Activated naive CD8-positive, alpha-beta T cell treated with anti-CD3 and anti-CD28 coated beads, Interleukin-2, amount 10 ng/mL, durations not matched to agents 7 days and 5 days (primary cell): ENCODE results near the gene LRCH1. TPM values are rescaled to one million over a fixed set of nuclear protein-coding genes. Genes with fewer than 3 reads are reported as not detected.

Experiments
- ATAC-seq: fragments of 150-1000 bp; cut with Tn5 transposase; one replicate; pipeline ENCODE4 v1.10.0; 2021; ENCODE audit warnings: low read depth, moderate library complexity
- POLR2A ChIA-PET: fragments of 350-600 bp; sonication (Branson Sonifier 250); formaldehyde crosslinking; loops from one replicate; lab custom pipeline; 2021; ENCODE audit warnings: antibody characterized with exemption; lab: Charles Lee
- DNase-seq: peaks from one replicate; pipeline ENCODE4 v3.0.0; 2021
- H3K27ac Mint-ChIP-seq: one replicate; pipeline ENCODE4 v1.8.0; 2022; ENCODE audit warnings: mild to moderate bottlenecking, mixed read lengths
- H3K27me3 Mint-ChIP-seq: one replicate; pipeline ENCODE4 v1.8.0; 2022; ENCODE audit warnings: mild to moderate bottlenecking, moderate library complexity, mixed read lengths
- H3K36me3 Mint-ChIP-seq: one replicate; pipeline ENCODE4 v1.8.0; 2021; ENCODE audit warnings: mild to moderate bottlenecking, mixed read lengths
- H3K4me1 Mint-ChIP-seq: one replicate; pipeline ENCODE4 v1.8.0; 2021; ENCODE audit warnings: mixed read lengths
- H3K4me3 Mint-ChIP-seq: one replicate; pipeline ENCODE4 v1.8.0; 2022; ENCODE audit warnings: mild to moderate bottlenecking, moderate library complexity, mixed read lengths
- H3K9me3 Mint-ChIP-seq: one replicate; pipeline ENCODE4 v1.8.0; 2021; ENCODE audit warnings: mixed read lengths
- total RNA-seq, 2 experiments: library from RNA; stranded (reverse); gene quantifications; one replicate each; pipeline ENCODE4 v1.2.3, GENCODE V29; 2021

Gene LRCH1
- total RNA-seq, 2 experiments from 2014 or later, result 18.5 to 18.9 TPM

- Mint-ChIP-seq H3K27ac (no peak overlapping the region), H3K9me3 (no peaks in the 10 kb centered on the region), H3K27me3 (no peaks in the 10 kb centered on the region), H3K36me3 (peaks cover 23% of the 10 kb centered on the region), H3K4me1 (peaks cover 8% of the 10 kb centered on the region), H3K4me3 (no peak overlapping the region)
- ATAC-seq (no peak), DNase-seq (no peak)
- POLR2A ChIA-PET, result no interaction called here
Measured at GRCh38 chr13:46782691-46783090, 229.7 kb downstream of the LRCH1 start.

DNA sequence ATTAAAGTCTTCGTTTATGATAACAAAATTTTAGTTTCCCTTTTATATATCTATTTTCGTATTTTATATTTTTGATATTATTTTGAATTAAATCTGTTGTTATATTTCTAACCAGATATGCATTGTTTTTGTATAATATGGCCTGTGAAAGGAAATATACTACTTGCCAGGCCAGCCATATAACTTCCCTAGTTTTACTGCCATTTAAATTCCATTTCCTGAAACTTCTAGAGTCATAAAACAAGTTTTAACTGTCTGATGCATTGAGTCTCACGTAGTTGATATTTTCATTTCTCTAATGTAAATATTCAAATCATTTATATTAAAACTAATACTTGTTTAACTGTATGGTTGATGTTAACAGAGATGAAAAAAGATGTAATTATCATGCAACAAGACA is 230.5 kb downstream of the LRCH1 start:
- POLR2A ChIA-PET, result no interaction called here
- Mint-ChIP-seq H3K9me3 (no peaks in the 10 kb centered on the region), H3K4me1 (peaks cover 12% of the 10 kb centered on the region), H3K27me3 (no peaks in the 10 kb centered on the region), H3K27ac (no peak overlapping the region), H3K36me3 (peaks cover 22% of the 10 kb centered on the region), H3K4me3 (no peak overlapping the region)
- DNase-seq, result no peak
- no peak for ATAC-seq

DNA sequence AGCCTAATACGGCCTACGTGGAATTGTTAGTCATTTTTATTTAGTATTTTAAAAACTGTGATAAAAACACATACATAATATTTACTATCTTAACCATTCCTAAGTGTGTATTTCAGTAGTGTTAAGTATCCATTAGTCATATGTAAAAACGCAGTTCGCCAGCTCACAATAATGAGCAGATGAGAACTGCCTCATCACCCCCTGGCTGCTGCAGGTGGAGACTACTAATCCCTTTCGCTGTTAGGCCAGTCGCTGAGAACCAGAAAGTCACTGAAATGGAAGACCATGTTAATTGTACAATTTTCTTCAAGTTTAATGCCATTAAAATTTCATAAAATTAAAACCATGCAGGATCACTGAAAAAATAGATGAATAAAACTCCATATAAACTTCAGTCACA is 242.4 kb downstream of the LRCH1 start:
- ATAC-seq (no peak), DNase-seq (no peak)
- H3K36me3 Mint-ChIP-seq, result peaks cover 22% of the 10 kb centered on the region
- H3K4me3 Mint-ChIP-seq, result peak overlapping the region; percentile 93
- POLR2A ChIA-PET, result no interaction called here
- H3K4me1 Mint-ChIP-seq, result peaks cover 29% of the 10 kb centered on the region
- no peak overlapping the region for H3K27ac Mint-ChIP-seq
- H3K9me3 Mint-ChIP-seq, result no peaks in the 10 kb centered on the region
- H3K27me3 Mint-ChIP-seq, result no peaks in the 10 kb centered on the region

GRCh38 chr13:46796129-46796514 is 243.2 kb downstream of the LRCH1 start:
- no peaks in the 10 kb centered on the region for H3K27me3 Mint-ChIP-seq
- ATAC-seq, result no peak
- no peak for DNase-seq
- H3K4me3 Mint-ChIP-seq, result peak overlapping the region; percentile 93
- peaks cover 14% of the 10 kb centered on the region for H3K36me3 Mint-ChIP-seq
- peaks cover 29% of the 10 kb centered on the region for H3K4me1 Mint-ChIP-seq
- H3K27ac Mint-ChIP-seq, result peak overlapping the region; percentile 98
- POLR2A ChIA-PET, result interaction anchor here (1.0 to 1.4 kb wide), 2 partner anchors 20 to 243 kb away, joined by 3 read pairs; partner anchors contain the start of gene LRCH1
- H3K9me3 Mint-ChIP-seq, result no peaks in the 10 kb centered on the region

- peak; percentile 92 for DNase-seq
- peak; percentile 91 for ATAC-seq
- Mint-ChIP-seq H3K4me3 (peak within 1 kb of the TSS; percentile 93), H3K36me3 (peaks cover 14% of the 10 kb centered on the region), H3K9me3 (no peaks in the 10 kb centered on the region), H3K4me1 (peaks cover 29% of the 10 kb centered on the region), H3K27me3 (no peaks in the 10 kb centered on the region), H3K27ac (peak within 1 kb of the TSS; percentile 98)
- POLR2A ChIA-PET, result interaction anchor here (1.0 to 1.4 kb wide), 2 partner anchors 20 to 244 kb away, joined by 3 read pairs; partner anchors contain the start of gene LRCH1
Measured at GRCh38 chr13:46796515-46797474, 243.8 kb downstream of the LRCH1 start, which contains the start of gene ESD. Gene ESD (minus strand): TSS chr13:46797161. CDS start chr13:46791413, 5,748 bp downstream.

GRCh38 chr13:46797501-46798237 is 244.7 kb downstream of the LRCH1 start:
- H3K27ac Mint-ChIP-seq, result peak overlapping the region; percentile 98
- peaks cover 14% of the 10 kb centered on the region for H3K36me3 Mint-ChIP-seq
- H3K4me1 Mint-ChIP-seq, result peaks cover 29% of the 10 kb centered on the region
- POLR2A ChIA-PET, result no interaction called here
- peak overlapping the region; percentile 93 for H3K4me3 Mint-ChIP-seq
- H3K27me3 Mint-ChIP-seq, result no peaks in the 10 kb centered on the region
- H3K9me3 Mint-ChIP-seq, result no peaks in the 10 kb centered on the region
- ATAC-seq (no peak), DNase-seq (no peak)

DNA sequence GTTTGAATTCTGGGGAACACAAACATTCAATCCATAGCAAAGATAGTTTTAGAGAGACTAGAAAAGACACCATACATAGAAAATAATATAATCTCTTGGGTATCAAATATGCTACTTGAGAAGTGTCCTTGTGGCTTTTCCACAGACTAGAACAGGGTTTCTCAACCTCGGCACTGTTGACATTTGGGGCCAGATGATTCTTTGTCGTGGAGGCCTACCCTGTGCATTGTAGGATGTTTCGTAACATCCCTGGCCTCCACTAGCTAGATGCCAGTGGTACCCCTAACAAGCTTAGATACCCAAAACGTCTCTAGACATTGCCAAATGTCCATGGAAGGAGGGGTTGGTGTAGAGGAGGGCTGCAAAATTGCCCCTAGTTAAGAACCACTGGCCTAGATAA is 246.2 kb downstream of the LRCH1 start:
- Mint-ChIP-seq H3K4me3 (no peak overlapping the region), H3K9me3 (no peaks in the 10 kb centered on the region), H3K36me3 (peaks cover 5% of the 10 kb centered on the region), H3K27ac (no peak overlapping the region), H3K27me3 (no peaks in the 10 kb centered on the region), H3K4me1 (peaks cover 20% of the 10 kb centered on the region)
- POLR2A ChIA-PET, result no interaction called here
- ATAC-seq, result no peak
- DNase-seq, result no peak

DNA sequence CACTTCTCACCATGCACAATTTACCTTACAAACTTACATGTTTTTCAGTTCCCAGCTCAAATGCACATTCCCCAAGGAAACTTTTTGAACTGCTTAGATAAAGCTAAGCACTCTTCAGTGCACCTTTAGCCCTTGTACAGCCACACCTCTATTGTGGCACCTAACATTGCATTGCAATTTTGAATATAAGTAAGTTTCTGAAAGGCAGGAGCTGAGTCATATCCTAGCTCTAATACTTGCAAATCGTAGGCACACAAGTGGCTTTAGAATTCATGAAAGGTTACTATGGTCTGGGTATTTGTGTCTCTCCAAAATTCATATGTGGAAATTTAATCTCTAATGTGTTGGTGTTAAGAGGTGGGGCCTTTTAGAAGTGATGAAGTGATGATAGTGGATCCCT is 248.9 kb downstream of the LRCH1 start:
- Mint-ChIP-seq H3K27ac (no peak overlapping the region), H3K27me3 (peaks cover 8% of the 10 kb centered on the region), H3K9me3 (no peaks in the 10 kb centered on the region), H3K4me1 (peaks cover 6% of the 10 kb centered on the region), H3K4me3 (no peak overlapping the region), H3K36me3 (no peaks in the 10 kb centered on the region)
- DNase-seq (no peak), ATAC-seq (no peak)
- POLR2A ChIA-PET, result no interaction called here

Other genes starting within 250 kb of the LRCH1 start
- 1 to 10 TPM in 1 of 2 experiments, under 1 TPM in 1; 0.48 to 1.1 TPM for gene RUBCNL, start 165.9 kb upstream of the LRCH1 start, total RNA-seq
- gene ESD, start 244.0 kb downstream of the LRCH1 start, total RNA-seq, result 10 to 100 TPM; 84.7 to 96.9 TPM